Endothelial cell of umbilical vein (primary cell): Measurements from ENCODE around the gene DIS3L2. TPM values are rescaled to one million over a fixed set of nuclear protein-coding genes. Genes with fewer than 3 reads are reported as not detected.

Experiments used
- BruUV-seq: library from RNA; stranded (reverse); fragments of 400-500 nt; replicated peaks from 2 replicates; lab custom pipeline; 2021; lab: Mats Ljungman, UMichigan
- CTCF ChIA-PET: fragments of 300-600, 350-600 bp; sonication (Branson Sonifier 250); formaldehyde crosslinking; loops from one replicate; lab custom pipeline; 2021; ENCODE audit warnings: antibody characterized with exemption, inconsistent platforms; lab: Charles Lee
- POLR2A ChIA-PET: fragments of 300-600, 350-600 bp; sonication (Branson Sonifier 250); formaldehyde crosslinking; loops from one replicate; lab custom pipeline; 2021; ENCODE audit warnings: antibody characterized with exemption, inconsistent platforms; lab: Charles Lee
- DNase-seq: peaks from one replicate; pipeline ENCODE4 v3.0.0-alpha.2; 2011; ENCODE audit warnings: low read depth, low spot score
- FAIRE-seq: peaks from 2 replicates; lab custom pipeline; 2011; peaks lifted over from hg19 to GRCh38; lab: Jason Lieb, UNC
- H2AFZ ChIP-seq: 2 replicates; pipeline ENCODE4 v1.6.0; 2012; ENCODE audit warnings: low read depth, low read length, control low read depth, inconsistent platforms
- H3K27ac ChIP-seq: 2 replicates; pipeline ENCODE4 v1.5.1; 2011; ENCODE audit warnings: low read depth, mild to moderate bottlenecking, control low read depth, low read length, moderate library complexity; ENCODE audit not compliant: insufficient read depth
- H3K27me3 ChIP-seq, 2 experiments: 2 replicates each; pipeline versions ENCODE4 v1.6.0 to v1.6.1; 2011; ENCODE audit warnings: low read length in 2 of 2, mixed read lengths in 1 of 2; ENCODE audit not compliant: control insufficient read depth in 2 of 2, insufficient read depth in 2 of 2
- H3K36me3 ChIP-seq, 2 experiments: 2 replicates in 1 of 2; 3 replicates in 1 of 2; pipeline ENCODE4 v1.5.1; 2011; ENCODE audit warnings: low read length in 2 of 2, mild to moderate bottlenecking in 1 of 2, moderate library complexity in 1 of 2; ENCODE audit not compliant: control insufficient read depth in 2 of 2, insufficient read depth in 2 of 2; ENCODE audit errors: extremely low read depth in 1 of 2
- H3K4me1 ChIP-seq: 3 replicates; pipeline ENCODE4 v1.5.1; 2011; ENCODE audit warnings: mild to moderate bottlenecking, low read length; ENCODE audit not compliant: control insufficient read depth, insufficient read depth; ENCODE audit errors: extremely low read depth
- H3K4me2 ChIP-seq: 2 replicates; pipeline ENCODE4 v1.6.1; 2011; ENCODE audit warnings: low read length, control low read depth, mixed read lengths; ENCODE audit not compliant: insufficient read depth
- H3K4me3 ChIP-seq, 3 experiments: fragments of 200-600 bp in 1 of 3; sonication (generic), shearing (Covaris generic) in 1 of 3; replicated peaks in 1 of 3; 2 replicates each; pipeline ENCODE4 v1.5.1; 2011 to 2016; ENCODE audit warnings: control low read depth in 3 of 3, low read length in 3 of 3, mild to moderate bottlenecking in 2 of 3, inconsistent platforms in 1 of 3, low read depth in 1 of 3, moderate library complexity in 1 of 3; ENCODE audit not compliant: insufficient read depth in 1 of 3
- H3K79me2 ChIP-seq: 2 replicates; pipeline ENCODE4 v1.6.0; 2012; ENCODE audit warnings: low read length, inconsistent platforms; ENCODE audit not compliant: control insufficient read depth, insufficient read depth
- H3K9ac ChIP-seq: replicated peaks from 2 replicates; pipeline ENCODE3; 2011; ENCODE audit warnings: low read length, control low read depth; ENCODE audit not compliant: insufficient read depth; ENCODE audit errors: extremely low read depth
- H3K9me1 ChIP-seq: replicated peaks from 3 replicates; pipeline ENCODE4 v1.6.0; 2011; ENCODE audit warnings: mild to moderate bottlenecking, low read length; ENCODE audit not compliant: control insufficient read depth, insufficient read depth; ENCODE audit errors: extremely low read depth
- H3K9me3 ChIP-seq: replicated peaks from 2 replicates; pipeline ENCODE4 v1.5.1; 2012; ENCODE audit warnings: low read length, inconsistent platforms; ENCODE audit not compliant: control insufficient read depth, insufficient read depth
- H4K20me1 ChIP-seq: replicated peaks from 2 replicates; pipeline ENCODE3; 2011; ENCODE audit warnings: mild to moderate bottlenecking, low read length; ENCODE audit not compliant: control insufficient read depth, insufficient read depth; ENCODE audit errors: extremely low read depth
- CTCF ChIP-seq, 2 donors: IDR thresholded peaks; 1 replicate in 1 of 2; 2 replicates in 1 of 2; pipeline ENCODE4 v1.5.1; 2011; ENCODE audit warnings: low read length in 2 of 2, mild to moderate bottlenecking in 2 of 2, moderate library complexity in 2 of 2, control low read depth in 1 of 2, inconsistent platforms in 1 of 2, low read depth in 1 of 2; ENCODE audit not compliant: insufficient read depth in 1 of 2; ENCODE audit errors: extremely low read depth in 1 of 2
- EZH2 ChIP-seq: IDR thresholded peaks from 2 replicates; pipeline ENCODE4 v1.6.1; 2012; ENCODE audit warnings: borderline replicate concordance, low read depth, mild to moderate bottlenecking, moderate library complexity, low read length, inconsistent platforms; ENCODE audit not compliant: severe bottlenecking
- FOS ChIP-seq: IDR thresholded peaks from 2 replicates; pipeline ENCODE4 v1.6.1; 2011; ENCODE audit warnings: mild to moderate bottlenecking, low read length, moderate library complexity, borderline replicate concordance; ENCODE audit not compliant: insufficient read depth
- GATA2 ChIP-seq: IDR thresholded peaks from 2 replicates; pipeline ENCODE4 v1.7.0; 2011; ENCODE audit warnings: low read depth, mild to moderate bottlenecking, moderate library complexity, mixed read lengths, low read length; ENCODE audit not compliant: insufficient read length, insufficient read depth
- JUN ChIP-seq: IDR thresholded peaks from 2 replicates; pipeline ENCODE4 v1.6.1; 2011; ENCODE audit warnings: borderline replicate concordance, low read depth; ENCODE audit not compliant: insufficient read length, insufficient read depth
- MAX ChIP-seq: IDR thresholded peaks from 2 replicates; pipeline ENCODE4 v1.6.1; 2011; ENCODE audit not compliant: insufficient read depth, insufficient read length
- MYC ChIP-seq: IDR thresholded peaks from one replicate; pipeline ENCODE4 v1.6.1; 2011; ENCODE audit warnings: mild to moderate bottlenecking, low read depth, low read length
- POLR2A ChIP-seq: IDR thresholded peaks from 2 replicates; pipeline ENCODE4 v1.6.1; 2012; ENCODE audit warnings: low read depth, mild to moderate bottlenecking, control low read depth, low read length
- POLR2AphosphoS5 ChIP-seq: IDR thresholded peaks from 2 replicates; pipeline ENCODE4 v1.6.1; 2012; ENCODE audit warnings: low read depth, mild to moderate bottlenecking, control low read depth, low read length, moderate library complexity; ENCODE audit not compliant: insufficient read depth
- dilution Hi-C: fragments of 300-500 bp; cut with MboI; formaldehyde crosslinking; loops from one replicate; pipeline ENCODE4 v1.15.0; 2019; ENCODE audit warnings: low sequenced_read_pairs; ENCODE audit not compliant: extremely low pct_ligation_motif_present
- intact Hi-C: fragments of 100-400 bp; cut with micrococcal nuclease; formaldehyde crosslinking; loops from one replicate; pipeline ENCODE4 v1.10.0; 2022
- polyA plus RNA-seq, 4 experiments: library from polyadenylated mRNA; depleted of rRNA in 3 of 4; stranded (reverse) in 3 of 4; unstranded in 1 of 4; fragments of >200 nt; gene quantifications; 2 replicates each; pipeline versions ENCODE4 v1.2.1 to v1.2.3, GENCODE V29; 2011 to 2012; ENCODE audit warnings: missing spikeins in 1 of 4
- total RNA-seq: library from RNA; stranded (reverse); gene quantifications from 2 replicates; pipeline ENCODE4 v1.2.3, GENCODE V29; 2021

Gene DIS3L2
- total and polyA plus RNA-seq, 2 donors (not counting 3 experiments of a cell fraction or from before 2014, with no cell fraction given): 14.6 to 31.2 TPM

- peak; percentile 27 for DNase-seq
- H3K27ac ChIP-seq: no peak overlapping the region
- H3K27me3 ChIP-seq: no peaks in the 10 kb centered on the region
- H3K36me3 ChIP-seq: no peaks in the 10 kb centered on the region
- dilution Hi-C loops: no loop called here
- H3K9ac ChIP-seq: no peak overlapping the region
- no peak overlapping the region for H3K4me3 ChIP-seq
- no TSS peak for BruUV-seq
- no peak for TF ChIP-seq EZH2
- no peak for TF ChIP-seq JUN
- TF ChIP-seq POLR2A: no peak
- TF ChIP-seq MYC: no peak
- no peak for TF ChIP-seq MAX
- TF ChIP-seq POLR2AphosphoS5: no peak
- no peak for TF ChIP-seq FOS
- TF ChIP-seq CTCF (IDR thresholded peaks at IDR 0.05; ENCODE audit: extremely low read depth in 1 of 2, insufficient read depth in 1 of 2, low read depth in 1 of 2, low read length in 2 of 2): no peak
- no peak for TF ChIP-seq GATA2
- H2AFZ ChIP-seq: no peak overlapping the region
- H3K79me2 ChIP-seq: no peaks in the 10 kb centered on the region
- intact Hi-C loops: no loop called here
- no peaks in the 10 kb centered on the region for H3K9me1 ChIP-seq
- FAIRE-seq: no peak
- POLR2A ChIA-PET: no interaction called here
- no peak overlapping the region for H3K4me2 ChIP-seq
- H3K9me3 ChIP-seq: no peaks in the 10 kb centered on the region
- CTCF ChIA-PET: no interaction called here
- peaks cover 8% of the 10 kb centered on the region for H3K4me1 ChIP-seq
- no peaks in the 10 kb centered on the region for H4K20me1 ChIP-seq
Measured at GRCh38 chr2:232219496-232219870, 258.0 kb downstream of the DIS3L2 start.
